Brain microvascular endothelial cell (primary cell): ENCODE measurements around the gene TMEM97.

Source experiments
- DNase-seq: peaks from one replicate; pipeline ENCODE4 v3.0.0-alpha.2; 2020
- H3K27ac ChIP-seq: fragments of 250-450 bp; sonication (Bioruptor Pico); 2 replicates; pipeline ENCODE4 v1.5.1; 2020; ENCODE audit warnings: mild to moderate bottlenecking, moderate library complexity
- H3K27me3 ChIP-seq: fragments of 250-450 bp; sonication (Bioruptor Pico); replicated peaks from 2 replicates; pipeline ENCODE4 v1.5.1; 2020; ENCODE audit warnings: mild to moderate bottlenecking
- H3K36me3 ChIP-seq: fragments of 250-450 bp; sonication (Bioruptor Pico); replicated peaks from 2 replicates; pipeline ENCODE4 v1.5.1; 2020; ENCODE audit warnings: mild to moderate bottlenecking
- H3K4me3 ChIP-seq: 2 replicates; pipeline ENCODE4 v1.5.1; 2011; ENCODE audit warnings: low read depth, mild to moderate bottlenecking, control low read depth, low read length, moderate library complexity
- CTCF ChIP-seq: IDR thresholded peaks from 2 replicates; pipeline ENCODE4 v1.5.1; 2011; ENCODE audit warnings: low read depth, mild to moderate bottlenecking, moderate library complexity, low read length, control low read depth, inconsistent platforms; ENCODE audit errors: missing control alignments
- in situ Hi-C: cut with HindIII; loops from 2 replicates; pipeline ENCODE4 v1.10.0; 2017; ENCODE audit warnings: low sequenced_read_pairs, low pct_ligation_motif_present

TMEM97 gene

GRCh38 chr17:28319598-28319935 is 567 bp downstream of the TMEM97 start:
- Histone ChIP-seq H3K4me3 (peak overlapping the region; percentile 75), H3K27me3 (no peaks in the 10 kb centered on the region), H3K36me3 (no peaks in the 10 kb centered on the region), H3K27ac (no peak overlapping the region)
- TF ChIP-seq CTCF: no peak
- in situ Hi-C loops: no loop called here
- DNase-seq: no peak

GRCh38 chr17:28320215-28321061 is 1.4 kb downstream of the TMEM97 start:
- H3K4me3 ChIP-seq: peak overlapping the region; percentile 75
- in situ Hi-C loops: no loop called here
- H3K27ac ChIP-seq: no peak overlapping the region
- no peak for DNase-seq
- no peaks in the 10 kb centered on the region for H3K27me3 ChIP-seq
- no peaks in the 10 kb centered on the region for H3K36me3 ChIP-seq
- no peak for TF ChIP-seq CTCF

GRCh38 chr17:28324267-28324745 is 5.3 kb downstream of the TMEM97 start:
- in situ Hi-C loops: no loop called here
- no peaks in the 10 kb centered on the region for H3K27me3 ChIP-seq
- DNase-seq: no peak
- peaks cover 4% of the 10 kb centered on the region for H3K36me3 ChIP-seq
- no peak overlapping the region for H3K4me3 ChIP-seq
- no peak for TF ChIP-seq CTCF
- no peak overlapping the region for H3K27ac ChIP-seq

GRCh38 chr17:28324781-28325180 is 5.8 kb downstream of the TMEM97 start:
- no peak for TF ChIP-seq CTCF
- no peaks in the 10 kb centered on the region for H3K27me3 ChIP-seq
- H3K27ac ChIP-seq: no peak overlapping the region
- in situ Hi-C loops: no loop called here
- no peak overlapping the region for H3K4me3 ChIP-seq
- DNase-seq: no peak
- H3K36me3 ChIP-seq: peaks cover 8% of the 10 kb centered on the region

DNA sequence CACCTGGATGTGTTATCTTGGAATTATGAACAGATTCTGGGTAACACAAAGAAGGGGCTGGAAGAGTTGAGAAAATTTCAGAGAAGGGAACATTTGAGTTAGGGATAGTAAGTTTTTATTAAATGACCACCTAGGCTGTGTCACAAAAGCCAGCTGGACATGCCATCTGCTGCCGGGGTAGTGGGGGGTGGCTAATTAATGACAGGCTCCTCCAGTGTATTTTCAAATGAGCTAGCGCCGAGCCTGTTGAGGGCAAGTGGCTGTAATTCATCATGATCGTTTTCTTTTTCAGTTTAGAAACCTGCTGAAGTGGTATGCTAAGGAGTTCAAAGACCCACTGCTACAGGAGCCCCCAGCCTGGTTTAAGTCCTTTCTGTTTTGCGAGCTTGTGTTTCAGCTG is 6.2 kb downstream of the TMEM97 start:
- TF ChIP-seq CTCF: no peak
- in situ Hi-C loops: no loop called here
- DNase-seq: no peak
- no peaks in the 10 kb centered on the region for H3K27me3 ChIP-seq
- no peak overlapping the region for H3K27ac ChIP-seq
- H3K4me3 ChIP-seq: no peak overlapping the region
- H3K36me3 ChIP-seq: peaks cover 8% of the 10 kb centered on the region

DNA sequence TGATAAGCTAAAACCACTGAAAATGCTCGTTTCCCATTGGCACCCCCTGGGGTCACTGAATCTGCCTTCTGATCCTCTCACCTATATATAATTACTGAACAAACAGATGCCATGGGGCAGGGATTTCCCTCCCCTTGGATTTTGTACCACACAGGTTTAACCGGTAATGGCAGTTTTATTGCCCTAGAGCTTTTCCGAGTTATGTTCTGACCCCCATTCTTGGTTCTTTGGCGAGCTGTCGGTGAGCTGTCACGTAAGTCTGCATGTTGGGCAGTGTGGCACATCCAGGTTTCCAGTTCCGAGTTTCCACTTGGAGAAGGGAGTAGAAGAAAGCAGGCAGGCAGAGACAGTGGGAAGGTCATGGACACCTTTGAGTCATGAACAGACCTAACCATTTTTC is 7.1 kb downstream of the TMEM97 start:
- DNase-seq: no peak
- no peak overlapping the region for H3K4me3 ChIP-seq
- no peak overlapping the region for H3K27ac ChIP-seq
- no peaks in the 10 kb centered on the region for H3K27me3 ChIP-seq
- TF ChIP-seq CTCF: no peak
- peaks cover 8% of the 10 kb centered on the region for H3K36me3 ChIP-seq
- in situ Hi-C loops: no loop called here
